ENCODE results near the gene CCDC70.
"Not testable (repeated sequence)": the region's sequence is repeated elsewhere in the genome, so short reads cannot be mapped to it uniquely, and the experiment has no call there.

DNA sequence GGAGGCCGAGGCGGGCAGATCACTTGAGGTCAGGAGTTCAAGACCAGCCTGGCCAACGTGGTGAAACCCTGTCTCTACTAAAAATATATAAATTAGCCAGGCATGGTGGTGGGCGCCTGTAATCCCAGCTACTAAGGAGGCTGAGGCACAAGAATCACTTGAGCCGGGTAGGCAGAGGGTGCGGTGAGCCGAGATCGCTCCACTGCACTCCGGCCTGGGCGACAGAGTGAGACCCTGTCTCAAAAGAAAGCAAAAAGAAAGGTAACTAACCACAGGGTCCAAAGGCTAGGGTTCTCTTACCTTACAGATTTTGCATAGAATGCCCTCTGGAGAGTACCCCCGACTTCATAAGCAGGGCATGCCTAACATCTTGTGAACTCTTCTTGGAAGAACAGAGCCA is 37.1 kb upstream of the CCDC70 start:
- TF ChIP-seq, protein P1, sequence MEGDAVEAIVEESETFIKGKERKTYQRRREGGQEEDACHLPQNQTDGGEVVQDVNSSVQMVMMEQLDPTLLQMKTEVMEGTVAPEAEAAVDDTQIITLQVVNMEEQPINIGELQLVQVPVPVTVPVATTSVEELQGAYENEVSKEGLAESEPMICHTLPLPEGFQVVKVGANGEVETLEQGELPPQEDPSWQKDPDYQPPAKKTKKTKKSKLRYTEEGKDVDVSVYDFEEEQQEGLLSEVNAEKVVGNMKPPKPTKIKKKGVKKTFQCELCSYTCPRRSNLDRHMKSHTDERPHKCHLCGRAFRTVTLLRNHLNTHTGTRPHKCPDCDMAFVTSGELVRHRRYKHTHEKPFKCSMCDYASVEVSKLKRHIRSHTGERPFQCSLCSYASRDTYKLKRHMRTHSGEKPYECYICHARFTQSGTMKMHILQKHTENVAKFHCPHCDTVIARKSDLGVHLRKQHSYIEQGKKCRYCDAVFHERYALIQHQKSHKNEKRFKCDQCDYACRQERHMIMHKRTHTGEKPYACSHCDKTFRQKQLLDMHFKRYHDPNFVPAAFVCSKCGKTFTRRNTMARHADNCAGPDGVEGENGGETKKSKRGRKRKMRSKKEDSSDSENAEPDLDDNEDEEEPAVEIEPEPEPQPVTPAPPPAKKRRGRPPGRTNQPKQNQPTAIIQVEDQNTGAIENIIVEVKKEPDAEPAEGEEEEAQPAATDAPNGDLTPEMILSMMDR (IDR thresholded peaks at IDR 0.05), result not testable (repeated sequence)
- not testable (repeated sequence) for TF ChIP-seq TEAD4 (CRISPR knock-in tag; IDR thresholded peaks at IDR 0.05); ELF4 (CRISPR knock-in tag; IDR thresholded peaks at IDR 0.05; ENCODE audit: low read depth); FOXP1 (CRISPR knock-in tag; IDR thresholded peaks at IDR 0.05; ENCODE audit: borderline replicate concordance); SP1 (CRISPR knock-in tag; conservative IDR thresholded peaks at IDR 0.05); JUN (CRISPR knock-in tag; IDR thresholded peaks at IDR 0.05)
- TF ChIP-seq, protein P2, sequence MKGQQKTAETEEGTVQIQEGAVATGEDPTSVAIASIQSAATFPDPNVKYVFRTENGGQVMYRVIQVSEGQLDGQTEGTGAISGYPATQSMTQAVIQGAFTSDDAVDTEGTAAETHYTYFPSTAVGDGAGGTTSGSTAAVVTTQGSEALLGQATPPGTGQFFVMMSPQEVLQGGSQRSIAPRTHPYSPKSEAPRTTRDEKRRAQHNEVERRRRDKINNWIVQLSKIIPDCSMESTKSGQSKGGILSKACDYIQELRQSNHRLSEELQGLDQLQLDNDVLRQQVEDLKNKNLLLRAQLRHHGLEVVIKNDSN (CRISPR knock-in tag; IDR thresholded peaks at IDR 0.05), result not testable (repeated sequence)
- TF ChIP-seq, protein P3, sequence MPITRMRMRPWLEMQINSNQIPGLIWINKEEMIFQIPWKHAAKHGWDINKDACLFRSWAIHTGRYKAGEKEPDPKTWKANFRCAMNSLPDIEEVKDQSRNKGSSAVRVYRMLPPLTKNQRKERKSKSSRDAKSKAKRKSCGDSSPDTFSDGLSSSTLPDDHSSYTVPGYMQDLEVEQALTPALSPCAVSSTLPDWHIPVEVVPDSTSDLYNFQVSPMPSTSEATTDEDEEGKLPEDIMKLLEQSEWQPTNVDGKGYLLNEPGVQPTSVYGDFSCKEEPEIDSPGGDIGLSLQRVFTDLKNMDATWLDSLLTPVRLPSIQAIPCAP (CRISPR knock-in tag; IDR thresholded peaks at IDR 0.05), result not testable (repeated sequence)
- TF ChIP-seq, protein P4, sequence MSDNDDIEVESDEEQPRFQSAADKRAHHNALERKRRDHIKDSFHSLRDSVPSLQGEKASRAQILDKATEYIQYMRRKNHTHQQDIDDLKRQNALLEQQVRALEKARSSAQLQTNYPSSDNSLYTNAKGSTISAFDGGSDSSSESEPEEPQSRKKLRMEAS (CRISPR knock-in tag; IDR thresholded peaks at IDR 0.05), result not testable (repeated sequence)
- TF ChIP-seq, protein P5, sequence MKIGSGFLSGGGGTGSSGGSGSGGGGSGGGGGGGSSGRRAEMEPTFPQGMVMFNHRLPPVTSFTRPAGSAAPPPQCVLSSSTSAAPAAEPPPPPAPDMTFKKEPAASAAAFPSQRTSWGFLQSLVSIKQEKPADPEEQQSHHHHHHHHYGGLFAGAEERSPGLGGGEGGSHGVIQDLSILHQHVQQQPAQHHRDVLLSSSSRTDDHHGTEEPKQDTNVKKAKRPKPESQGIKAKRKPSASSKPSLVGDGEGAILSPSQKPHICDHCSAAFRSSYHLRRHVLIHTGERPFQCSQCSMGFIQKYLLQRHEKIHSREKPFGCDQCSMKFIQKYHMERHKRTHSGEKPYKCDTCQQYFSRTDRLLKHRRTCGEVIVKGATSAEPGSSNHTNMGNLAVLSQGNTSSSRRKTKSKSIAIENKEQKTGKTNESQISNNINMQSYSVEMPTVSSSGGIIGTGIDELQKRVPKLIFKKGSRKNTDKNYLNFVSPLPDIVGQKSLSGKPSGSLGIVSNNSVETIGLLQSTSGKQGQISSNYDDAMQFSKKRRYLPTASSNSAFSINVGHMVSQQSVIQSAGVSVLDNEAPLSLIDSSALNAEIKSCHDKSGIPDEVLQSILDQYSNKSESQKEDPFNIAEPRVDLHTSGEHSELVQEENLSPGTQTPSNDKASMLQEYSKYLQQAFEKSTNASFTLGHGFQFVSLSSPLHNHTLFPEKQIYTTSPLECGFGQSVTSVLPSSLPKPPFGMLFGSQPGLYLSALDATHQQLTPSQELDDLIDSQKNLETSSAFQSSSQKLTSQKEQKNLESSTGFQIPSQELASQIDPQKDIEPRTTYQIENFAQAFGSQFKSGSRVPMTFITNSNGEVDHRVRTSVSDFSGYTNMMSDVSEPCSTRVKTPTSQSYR (CRISPR knock-in tag; IDR thresholded peaks at IDR 0.05), result not testable (repeated sequence)

Data from WTC11 (cell line).